Left lobe of liver (tissue), 2 donors: ENCODE results near the gene CLBA1. TPM values are rescaled to one million over a fixed set of nuclear protein-coding genes. Genes with fewer than 3 reads are reported as not detected.
"Not testable (repeated sequence)": the region's sequence is repeated elsewhere in the genome, so short reads cannot be mapped to it uniquely, and the experiment has no call there.

Experiments
- ATAC-seq: fragments of 200-7000 bp; cut with Tn5 transposase; one replicate; pipeline ENCODE4 v1.9.1; 2020; ENCODE audit warnings: mild to moderate bottlenecking, moderate library complexity
- DNase-seq: peaks from one replicate; pipeline ENCODE4 v3.0.0-alpha.2; 2020; ENCODE audit warnings: low spot score
- total RNA-seq: library from RNA; stranded (reverse); gene quantifications from one replicate; pipeline ENCODE4 v1.2.1, GENCODE V29; 2021
- donor health status: DM: no; HTN: no; CAD: no; lungs with moderate emphysema.
- donor health status: DM: no; HTN: yes; CAD: no.

Gene CLBA1
- total RNA-seq, 1 donor from 2014 or later: 2.2 TPM

DNA sequence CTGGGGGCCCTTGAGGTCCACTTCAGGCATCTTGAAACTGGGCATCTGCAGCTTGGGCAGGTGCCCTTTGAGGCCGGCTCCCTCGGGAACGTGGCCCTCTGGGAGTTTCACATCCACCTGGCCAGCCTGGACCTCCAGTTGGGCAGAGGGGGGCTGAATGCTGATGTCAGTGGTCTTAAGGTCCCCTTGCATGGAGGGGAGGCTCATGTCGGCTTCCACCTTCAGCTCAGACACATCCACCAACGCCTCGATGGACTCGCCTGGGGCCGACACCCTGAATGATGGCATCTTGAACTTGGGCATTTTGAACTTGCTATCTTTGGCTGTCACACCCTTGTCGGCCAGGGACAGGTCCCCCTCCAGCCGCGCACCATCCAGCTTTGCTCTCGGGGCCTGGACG lies 38.4 kb upstream of the CLBA1 start:
- DNase-seq, ATAC-seq: not testable (repeated sequence)

DNA sequence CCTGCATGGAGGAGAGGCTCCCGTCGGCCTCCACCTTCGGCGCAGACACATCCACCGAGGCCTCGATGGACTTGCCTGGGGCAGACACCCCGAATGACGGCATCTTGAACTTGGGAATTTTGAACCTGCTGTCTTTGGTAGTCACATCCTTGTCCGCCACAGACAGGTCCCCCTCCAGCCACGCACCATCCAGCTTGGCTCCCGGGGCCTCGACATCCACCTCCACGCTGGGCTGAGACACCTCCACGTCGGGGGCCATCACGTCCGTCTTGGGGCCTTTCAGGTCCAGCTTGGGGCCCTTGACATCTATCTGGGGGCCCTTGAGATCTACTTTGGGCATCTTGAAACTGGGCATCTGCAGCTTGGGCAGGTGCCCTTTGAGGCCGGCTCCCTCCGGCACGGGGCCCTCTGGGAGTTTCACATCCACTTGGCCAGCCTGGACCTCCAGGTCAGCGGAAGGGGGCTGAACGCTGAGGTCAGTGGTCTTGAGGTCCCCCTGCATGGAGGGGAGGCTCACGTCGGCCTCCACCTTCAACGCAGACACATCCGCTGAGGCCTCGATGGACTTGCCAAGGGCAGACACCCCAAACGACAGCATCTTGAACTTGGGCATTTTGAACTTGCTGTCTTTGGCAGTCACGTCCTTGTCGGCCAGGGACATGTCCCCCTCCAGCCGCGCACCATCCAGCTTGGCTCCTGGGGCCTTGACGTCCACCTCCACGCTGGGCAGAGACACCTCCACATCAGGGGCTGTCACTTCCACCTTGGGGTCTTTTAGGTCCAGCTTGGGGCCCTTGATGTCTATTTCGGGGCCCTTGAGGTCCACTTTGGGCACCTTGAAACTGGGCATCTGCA lies 37.5 kb upstream of the CLBA1 start:
- not testable (repeated sequence) for DNase-seq, ATAC-seq

DNA sequence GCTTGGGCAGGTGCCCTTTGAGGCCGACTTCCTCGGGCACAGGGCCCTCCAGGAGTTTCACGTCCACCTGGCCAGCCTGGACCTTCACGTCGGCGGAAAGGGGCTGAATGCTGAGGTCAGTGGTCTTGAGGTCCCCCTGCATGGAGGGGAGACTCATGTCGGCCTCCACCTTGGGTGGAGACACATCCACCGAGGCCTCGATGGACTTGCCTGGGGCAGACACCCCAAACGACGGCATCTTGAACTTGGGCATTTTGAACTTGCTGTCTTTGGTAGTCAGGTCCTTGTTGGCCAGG lies 36.9 kb upstream of the CLBA1 start:
- DNase-seq (no peak), ATAC-seq (no peak)

DNA sequence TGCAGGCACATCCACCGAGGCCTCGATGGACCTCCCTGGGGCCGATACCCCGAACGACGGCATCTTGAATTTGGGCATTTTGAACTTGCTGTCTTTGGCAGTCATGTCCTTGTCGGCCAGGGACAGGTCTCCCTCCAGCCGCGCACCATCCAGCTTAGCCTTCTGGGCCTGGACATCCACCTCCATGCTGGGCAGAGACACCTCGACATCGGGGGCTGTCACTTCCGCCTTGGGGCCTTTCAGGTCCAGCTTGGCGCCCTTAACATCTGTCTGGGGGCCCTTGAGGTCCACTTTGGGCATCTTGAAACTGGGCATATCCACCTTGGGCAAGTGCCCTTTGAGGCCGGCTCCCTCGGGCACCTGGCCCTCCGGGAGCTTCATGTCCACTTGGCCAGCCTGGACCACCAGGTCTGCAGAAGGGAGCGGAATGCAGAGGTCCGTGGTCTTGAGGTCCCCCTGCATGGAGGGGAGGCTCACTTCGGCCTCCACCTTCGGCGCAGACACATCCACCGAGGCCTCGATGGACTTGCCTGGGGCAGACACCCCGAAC lies 36.1 kb upstream of the CLBA1 start:
- ATAC-seq, DNase-seq: not testable (repeated sequence)

DNA sequence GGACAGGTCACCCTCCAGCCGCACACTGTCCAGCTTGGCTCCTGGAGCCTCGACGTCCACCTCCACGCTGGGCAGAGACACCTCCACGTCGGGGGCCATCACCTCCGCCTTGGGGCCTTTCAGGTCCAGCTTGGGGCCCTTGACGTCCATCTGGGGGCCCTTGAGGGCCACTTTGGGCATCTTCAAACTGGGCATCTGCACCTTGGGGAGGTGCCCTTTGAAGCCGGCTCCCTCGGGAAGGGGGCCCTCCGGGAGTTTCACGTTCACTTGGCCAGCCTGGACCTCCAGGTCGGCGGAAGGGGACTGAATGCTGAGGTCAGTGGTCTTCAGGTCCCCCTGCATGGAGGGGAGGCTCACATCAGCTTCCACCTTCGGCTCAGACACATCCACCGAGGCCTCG lies 35.6 kb upstream of the CLBA1 start:
- no peak for ATAC-seq

DNA sequence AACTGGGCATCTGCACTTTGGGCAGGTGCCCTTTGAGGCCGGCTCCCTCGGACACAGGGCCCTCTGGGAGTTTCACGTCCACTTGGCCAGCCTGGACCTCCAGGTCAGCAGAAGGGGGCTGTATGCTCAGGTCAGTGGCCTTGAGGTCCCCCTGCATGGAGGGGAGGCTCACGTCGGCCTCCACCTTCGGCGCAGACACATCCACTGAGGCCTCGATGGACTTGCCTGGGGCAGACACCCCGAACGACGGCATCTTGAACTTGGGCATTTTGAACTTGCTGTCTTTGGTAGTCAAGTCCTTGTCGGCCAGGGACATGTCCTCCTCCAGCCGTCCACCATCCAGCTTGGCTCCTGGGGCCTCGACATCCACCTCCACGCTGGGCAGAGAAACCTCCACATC lies 34.9 kb upstream of the CLBA1 start:
- not testable (repeated sequence) for ATAC-seq, DNase-seq

More for the DNA sequence above, 35.6 kb upstream of the CLBA1 start:
- DNase-seq: no peak

DNA sequence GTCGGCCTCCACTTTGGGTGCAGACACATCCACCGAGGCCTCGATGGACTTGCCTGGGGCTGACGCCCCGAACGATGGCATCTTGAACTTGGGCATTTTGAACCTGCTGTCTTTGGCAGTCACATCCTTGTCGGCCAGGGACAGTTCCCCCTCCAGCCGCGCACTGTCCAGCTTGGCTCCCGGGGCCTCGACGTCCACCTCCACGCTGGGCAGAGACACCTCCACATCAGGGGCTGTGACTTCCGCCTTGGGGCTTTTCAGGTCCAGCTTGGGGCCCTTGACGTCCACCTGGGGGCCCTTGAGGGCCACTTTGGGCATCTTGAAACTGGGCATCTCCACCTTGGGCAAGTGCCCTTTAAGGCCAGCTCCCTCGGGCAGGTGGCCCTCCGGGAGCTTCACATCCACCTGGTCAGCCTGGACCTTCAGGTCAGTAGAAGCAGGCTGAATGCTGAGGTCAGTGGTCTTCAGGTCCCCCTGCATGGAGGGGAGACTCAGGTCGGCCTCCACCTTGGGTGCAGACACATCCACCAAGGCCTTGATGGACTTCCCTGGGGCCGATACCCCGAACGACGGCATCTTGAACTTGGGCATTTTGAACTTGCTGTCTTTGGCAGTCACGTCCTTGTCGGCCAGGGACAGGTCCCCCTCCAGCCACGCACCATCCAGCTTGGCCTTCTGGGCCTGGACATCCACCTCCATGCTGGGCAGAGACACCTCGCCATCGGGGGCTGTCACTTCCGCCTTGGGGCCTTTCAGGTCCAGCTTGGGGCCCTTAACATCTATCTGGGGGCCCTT lies 33.5 kb upstream of the CLBA1 start:
- not testable (repeated sequence) for DNase-seq, ATAC-seq

DNA sequence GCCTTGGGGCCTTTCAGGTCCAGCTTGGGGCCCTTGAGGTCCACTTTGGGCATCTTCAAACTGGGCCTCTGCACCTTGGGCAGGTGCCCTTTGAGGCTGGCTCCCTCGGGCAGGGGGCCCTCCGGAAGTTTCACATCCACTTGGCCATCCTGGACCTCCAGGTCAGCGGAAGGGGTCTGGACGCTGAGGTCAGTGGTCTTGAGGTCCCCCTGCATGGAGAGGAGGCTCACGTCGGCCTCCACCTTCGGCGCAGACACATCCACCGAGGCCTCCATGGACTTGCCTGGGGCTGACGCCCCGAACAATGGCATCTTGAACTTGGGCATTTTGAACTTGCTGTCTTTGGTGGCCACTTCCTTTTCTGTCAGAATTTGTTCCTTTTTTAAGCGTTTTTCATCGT lies 32.5 kb upstream of the CLBA1 start:
- ATAC-seq (no peak), DNase-seq (no peak)

DNA sequence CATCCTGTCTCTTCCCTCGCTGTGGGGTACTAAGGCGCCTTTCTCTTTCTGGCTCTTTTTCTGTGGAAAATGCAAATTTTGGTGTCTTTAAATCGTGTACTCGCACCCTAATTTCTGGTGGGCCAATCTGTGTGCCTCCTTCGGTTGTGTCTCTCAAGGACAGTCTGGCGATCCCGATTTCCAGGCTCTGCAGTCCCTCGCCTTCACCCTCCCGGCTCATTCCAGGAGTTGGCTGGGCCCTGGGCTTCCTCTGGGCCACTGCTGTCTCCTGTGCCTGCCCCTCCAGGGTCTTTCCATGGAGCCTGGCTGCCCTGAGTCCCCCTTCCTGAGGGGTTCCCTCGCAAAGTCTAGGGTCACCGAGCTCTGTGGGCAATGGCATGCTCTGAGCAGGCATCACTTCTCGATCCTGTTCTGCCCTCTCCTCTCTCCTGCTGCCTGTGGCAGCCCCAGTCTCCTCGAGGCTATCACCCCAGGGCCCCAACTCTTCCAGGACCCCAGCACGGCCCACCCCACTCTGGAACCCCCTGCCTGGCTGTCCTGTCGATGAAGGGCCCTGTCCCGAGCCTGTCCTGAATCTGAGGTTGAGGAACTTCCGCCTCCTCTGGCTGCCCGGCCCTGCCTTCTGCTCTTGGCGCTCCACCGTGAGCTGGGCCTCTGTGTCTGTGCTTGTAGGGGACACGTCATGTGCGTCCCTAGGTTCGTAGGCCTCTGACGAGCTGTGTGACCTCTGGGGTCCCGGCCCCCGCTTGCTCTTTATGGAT lies 31.5 kb upstream of the CLBA1 start:
- ATAC-seq (no peak), DNase-seq (no peak)

DNA sequence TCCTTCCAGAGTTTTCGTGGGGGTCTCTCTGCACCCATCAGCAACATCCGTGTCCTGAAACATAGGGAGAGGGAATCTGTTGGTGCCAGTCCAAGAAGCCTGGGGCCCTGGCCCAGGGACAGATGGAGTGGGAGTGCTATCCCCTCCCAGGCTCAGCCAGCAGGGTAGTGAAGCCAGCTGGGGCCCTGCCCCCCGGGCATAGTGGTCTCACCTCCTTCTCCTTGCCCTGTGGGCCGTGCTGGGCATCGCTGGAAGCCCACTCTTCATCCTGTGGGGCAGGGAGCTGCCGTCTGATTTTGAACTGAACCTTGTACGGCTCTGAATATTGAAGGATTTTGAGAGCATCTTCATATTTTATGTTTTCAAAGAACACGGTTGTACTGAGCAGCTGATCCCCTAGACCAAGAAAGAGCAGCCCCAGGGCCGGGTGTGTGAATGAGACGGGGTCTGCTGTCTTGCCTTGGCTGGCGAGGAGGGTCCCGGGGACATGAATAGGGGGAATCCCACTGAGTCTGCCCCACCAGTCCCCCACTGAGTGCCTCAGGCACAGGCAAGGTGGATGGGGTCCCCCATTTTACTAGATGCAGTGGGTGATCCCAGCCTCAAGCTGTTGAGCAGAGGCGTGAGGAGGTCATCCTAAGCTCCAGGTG lies 30.7 kb upstream of the CLBA1 start:
- ATAC-seq: no peak
- DNase-seq: no peak

DNA sequence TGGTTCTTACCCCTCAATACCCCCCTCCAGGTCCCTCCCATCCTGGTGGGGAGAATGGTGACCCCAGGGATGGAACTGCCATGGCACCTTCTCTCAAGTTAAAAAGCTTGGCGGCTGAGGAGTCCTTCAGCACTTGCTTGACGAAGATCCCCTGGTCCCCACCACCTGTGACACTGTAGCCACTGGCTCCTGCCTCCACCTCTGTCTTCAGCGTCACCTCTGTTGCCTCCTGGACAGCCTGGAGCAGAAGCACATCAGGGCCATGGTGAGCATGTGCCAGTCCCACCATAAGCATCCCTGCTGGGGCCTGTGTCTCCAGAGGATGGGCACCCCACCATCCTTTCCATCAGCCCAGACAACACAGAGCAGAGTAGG lies 30.2 kb upstream of the CLBA1 start:
- DNase-seq (no peak), ATAC-seq (no peak)

DNA sequence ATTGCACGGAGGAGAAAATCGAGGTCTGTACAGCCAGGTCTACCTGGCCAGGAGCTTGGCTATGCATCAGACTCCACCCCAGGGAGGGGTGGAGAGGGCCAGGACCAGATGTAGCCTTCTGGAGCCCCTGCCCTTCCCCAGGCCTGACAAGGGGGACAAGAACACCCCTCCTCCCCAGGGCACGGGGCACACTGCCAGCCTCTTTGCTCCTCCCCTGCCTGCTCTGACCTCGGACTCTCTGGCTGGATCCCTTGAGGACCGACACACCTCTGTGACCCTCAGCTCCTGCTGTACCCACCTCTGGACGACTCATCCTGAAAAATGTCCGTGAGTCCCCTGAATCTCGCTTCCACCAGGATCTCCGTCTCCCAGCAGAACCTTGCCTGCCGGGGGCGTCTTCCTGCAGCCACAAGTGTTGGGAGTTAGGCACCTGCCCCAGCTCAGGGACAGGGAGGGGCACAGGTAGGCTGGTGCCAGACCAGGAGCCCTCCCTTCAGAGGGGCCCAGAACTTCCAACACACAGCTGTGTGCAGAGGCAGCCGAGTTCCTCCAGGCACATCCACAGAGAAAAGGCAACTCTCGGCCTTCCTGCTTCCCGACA lies 29.2 kb upstream of the CLBA1 start:
- DNase-seq: no peak

DNA sequence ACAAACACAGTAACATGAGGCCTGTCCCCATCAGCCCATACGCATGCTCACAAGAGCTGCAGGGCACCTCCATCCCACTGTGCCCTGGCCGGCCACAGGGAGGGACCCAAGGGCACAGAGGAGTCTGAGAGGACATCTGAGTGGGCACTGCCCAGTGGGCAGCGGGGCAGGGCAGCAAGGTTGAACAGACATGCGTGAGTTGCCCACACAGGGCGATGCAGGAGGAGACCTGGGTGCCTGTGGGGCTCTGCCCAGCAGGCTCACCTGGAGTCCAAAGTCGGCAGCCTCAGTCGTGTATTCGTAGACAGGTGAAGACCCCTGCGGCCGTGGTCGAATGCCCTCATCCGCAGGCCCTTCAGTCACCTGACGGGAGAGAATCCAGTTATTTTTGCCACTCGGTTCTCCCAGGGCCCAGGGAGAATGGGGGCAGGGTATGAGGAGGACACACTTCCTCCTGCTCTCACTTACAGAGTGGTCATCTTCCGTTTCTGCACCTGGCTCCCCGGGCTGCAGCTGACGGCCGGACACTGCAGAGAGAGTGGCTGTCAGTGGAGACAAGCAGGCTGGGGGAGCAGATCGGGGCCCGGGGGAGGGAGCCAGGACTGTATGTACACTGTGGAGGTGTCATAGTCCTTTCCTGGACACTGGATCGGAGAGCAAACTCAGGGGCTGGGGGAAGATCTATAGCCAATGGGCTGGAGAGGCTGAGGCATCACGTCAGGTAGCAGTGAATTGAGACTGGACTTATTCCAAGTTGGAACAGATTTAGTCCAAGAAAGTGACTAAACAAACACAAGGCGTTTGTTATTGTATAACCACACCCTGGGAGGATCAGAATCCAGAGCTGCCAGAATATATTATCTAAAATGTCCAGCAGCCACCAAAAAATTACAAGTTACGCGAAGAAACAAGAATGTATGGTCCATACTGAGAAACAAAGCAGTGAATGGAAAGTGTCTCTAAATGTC lies 28.2 kb upstream of the CLBA1 start:
- ATAC-seq (no peak), DNase-seq (no peak)

More for the DNA sequence above, 29.2 kb upstream of the CLBA1 start:
- ATAC-seq: no peak

DNA sequence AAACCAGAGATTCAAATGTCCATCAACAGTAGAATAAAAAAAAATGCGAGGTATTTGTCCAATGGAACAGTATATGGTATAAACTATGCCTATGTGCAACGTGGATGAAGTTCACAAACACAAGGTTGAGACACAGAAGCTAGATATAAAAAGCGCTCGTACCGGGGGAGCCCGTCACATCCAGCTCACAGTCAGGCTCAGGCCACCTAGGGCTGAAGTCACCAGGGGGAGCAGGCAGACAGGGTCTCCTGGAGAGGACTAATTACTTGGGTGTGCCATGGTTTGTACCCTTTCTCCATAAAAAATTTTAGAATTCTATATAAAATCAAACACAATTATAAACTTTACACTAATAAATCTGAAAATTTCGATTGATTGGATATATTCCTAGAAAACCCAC lies 21.0 kb upstream of the CLBA1 start:
- no peak for DNase-seq
- ATAC-seq: no peak

DNA sequence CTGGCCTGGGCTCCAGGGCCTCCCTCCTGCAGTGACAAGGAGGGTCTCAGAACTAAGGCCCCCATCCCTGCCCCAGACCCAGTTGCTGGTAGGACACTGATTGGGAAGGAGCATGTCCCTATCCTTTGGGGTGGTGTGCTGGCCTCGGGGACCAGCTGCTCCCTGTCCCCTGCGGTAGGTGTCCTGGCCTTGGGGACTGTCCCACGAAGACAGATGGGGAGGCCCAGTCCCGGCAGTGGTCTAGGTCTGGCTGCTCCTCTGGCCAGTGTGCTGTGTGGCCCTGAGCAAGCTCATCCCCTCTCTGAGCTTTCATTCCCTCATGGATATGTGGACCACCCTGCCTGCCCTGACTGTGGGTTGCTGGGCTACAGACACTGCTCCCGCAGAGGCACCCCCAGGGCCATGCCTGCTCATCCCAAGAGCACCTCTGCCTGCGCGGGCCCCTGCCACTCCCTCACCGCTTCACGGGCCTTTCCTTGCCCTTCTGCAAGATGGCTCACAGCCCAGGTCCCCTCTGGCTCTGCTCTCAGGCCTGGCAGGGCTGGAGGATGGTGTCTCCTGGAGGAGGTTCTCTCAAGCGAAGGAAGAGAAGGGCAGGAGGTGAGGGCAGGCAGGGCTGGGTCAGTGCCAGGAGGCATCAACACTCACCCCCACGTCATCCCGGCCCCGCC lies 19.9 kb upstream of the CLBA1 start:
- no peak for DNase-seq
- ATAC-seq: no peak

DNA sequence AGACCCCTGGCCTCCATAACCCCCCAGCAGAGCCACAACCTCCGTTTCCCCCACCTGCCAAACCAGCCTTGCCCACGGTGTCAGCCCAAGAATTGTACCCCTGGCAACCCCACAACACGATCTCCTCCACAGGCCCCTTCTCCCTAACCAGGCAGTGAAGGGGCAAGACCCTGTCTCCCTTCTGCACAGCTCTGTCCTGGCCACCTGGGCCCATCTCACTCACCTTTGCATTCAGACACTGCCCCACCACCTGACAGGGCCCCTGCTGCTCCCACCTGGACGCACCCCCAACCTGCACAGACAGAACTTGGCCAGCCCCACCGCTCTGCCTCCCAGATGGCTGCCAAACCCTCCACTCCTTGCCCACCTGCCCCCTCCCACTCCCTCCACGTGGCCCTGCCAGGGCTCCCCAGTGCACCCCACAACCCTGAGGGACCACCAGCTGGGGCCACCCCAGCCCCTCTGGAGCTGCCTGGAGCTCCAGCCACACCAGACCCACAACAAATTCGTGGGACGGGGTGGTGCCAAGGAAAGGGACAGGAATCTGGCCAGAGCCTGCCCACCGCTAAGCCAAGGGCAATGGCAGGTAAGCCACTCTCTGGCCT lies 19.2 kb upstream of the CLBA1 start:
- DNase-seq: no peak
- ATAC-seq: no peak

DNA sequence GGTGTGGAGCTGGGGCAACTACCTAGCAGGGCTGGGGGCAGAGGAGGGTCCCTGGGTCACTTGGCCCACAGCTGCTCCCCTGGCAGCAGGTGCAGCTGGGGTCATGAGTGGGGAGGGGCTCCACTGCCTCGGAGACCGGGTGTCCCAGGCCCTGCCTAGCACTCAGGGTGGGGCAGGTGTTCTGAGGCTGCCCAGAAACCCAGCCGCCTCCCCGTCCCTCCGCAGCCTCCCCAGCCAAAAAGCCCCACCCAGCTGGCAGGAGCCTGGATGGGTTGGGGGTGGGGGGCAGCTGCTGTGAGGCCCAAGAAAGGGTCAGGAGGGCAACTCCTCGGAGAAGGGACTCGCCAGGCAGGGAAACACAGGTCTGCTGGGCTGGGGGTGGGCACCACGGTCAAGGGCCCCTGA lies 18.6 kb upstream of the CLBA1 start:
- no peak for ATAC-seq
- no peak for DNase-seq
